GM18867 (cell line): ENCODE measurements around the gene HS6ST1.

Experiments
- ATAC-seq: cut with Tn5 transposase; IDR thresholded peaks from one replicate; pipeline ENCODE4 v1.9.1; 2021; ENCODE audit warnings: mild to moderate bottlenecking, moderate library complexity; ENCODE audit not compliant: unreplicated experiment

Gene HS6ST1

GRCh38 chr2:128250229-128251025, 68.2 kb downstream of the HS6ST1 start:
- no peak for ATAC-seq

DNA sequence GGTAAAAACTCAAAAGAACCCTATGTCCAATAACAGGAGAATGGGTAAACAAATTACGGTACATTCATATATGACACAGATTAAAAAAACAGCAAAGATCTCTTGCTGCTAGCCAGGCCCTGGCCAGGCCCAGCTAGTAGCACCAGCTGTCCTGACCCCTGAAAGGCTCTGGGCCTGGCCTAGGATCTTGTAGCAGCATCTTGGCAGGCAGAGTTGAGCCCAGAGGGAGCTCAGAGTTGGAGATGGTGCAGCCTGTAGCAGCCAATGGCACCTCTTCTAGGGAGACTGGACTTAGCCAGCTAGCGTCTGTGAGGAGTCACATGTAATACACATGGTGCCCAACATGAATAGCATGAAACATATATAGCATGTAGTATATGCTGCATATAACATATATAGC, 69.1 kb downstream of the HS6ST1 start:
- no peak for ATAC-seq

DNA sequence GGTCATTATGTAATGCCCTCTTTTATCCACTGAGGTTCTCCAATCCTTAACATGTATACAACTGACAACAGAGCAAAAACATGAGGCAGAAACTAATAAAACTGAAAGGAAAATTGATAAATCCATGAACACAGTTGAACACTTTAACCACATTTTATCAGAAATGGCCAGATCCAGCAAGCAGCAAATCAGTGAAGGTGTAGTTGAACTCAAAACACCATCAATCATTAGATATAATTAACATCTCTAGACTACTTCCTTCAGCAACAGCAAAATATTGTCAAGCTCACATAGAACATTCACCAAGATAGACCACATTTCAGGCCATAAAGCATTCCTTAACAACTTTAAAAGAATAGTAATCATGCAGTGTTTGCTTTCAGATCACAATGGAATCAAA, 72.9 kb downstream of the HS6ST1 start:
- no peak for ATAC-seq

DNA sequence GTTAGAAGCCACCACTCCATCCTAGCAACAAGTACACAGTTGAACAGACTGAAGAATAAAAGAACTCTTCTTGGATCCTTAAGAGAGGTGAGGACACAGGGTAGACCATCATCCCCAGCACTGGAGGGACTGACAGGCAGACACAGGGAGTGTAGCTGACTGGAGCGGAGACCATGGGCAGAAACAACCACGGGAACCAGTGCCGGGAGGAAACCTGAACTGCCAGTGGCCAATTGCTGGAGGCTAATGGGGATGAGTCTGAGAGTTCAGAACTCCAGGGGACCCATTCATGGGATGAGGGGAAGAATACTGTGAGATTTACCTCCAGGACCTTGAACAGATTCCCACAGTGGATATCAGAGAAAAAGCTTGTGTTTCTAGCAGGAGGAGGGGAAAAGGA, 76.8 kb downstream of the HS6ST1 start:
- ATAC-seq = no peak

GRCh38 chr2:128237911-128238697, 80.6 kb downstream of the HS6ST1 start:
- no peak for ATAC-seq

DNA sequence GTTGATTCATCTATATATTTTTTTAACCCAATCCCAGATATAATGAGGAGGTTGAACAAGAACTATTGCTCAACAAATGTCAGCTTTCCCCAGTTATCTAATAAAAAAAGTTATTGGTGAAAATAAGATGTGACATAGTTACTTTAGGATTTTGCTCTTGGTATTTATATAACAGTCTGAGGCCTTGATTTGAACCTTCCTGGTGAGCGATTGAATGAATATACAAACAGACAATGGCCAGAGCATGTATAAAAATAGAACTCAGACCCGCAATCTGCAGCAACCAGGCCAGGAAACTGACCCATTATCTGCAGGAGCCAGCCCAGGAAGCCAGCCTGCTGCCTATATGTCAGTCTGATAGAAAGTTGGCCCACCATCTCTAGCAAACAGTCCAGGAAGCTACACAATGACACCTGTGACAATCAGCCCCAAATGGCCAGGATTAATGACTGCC, 81.6 kb downstream of the HS6ST1 start:
- no peak for ATAC-seq

DNA sequence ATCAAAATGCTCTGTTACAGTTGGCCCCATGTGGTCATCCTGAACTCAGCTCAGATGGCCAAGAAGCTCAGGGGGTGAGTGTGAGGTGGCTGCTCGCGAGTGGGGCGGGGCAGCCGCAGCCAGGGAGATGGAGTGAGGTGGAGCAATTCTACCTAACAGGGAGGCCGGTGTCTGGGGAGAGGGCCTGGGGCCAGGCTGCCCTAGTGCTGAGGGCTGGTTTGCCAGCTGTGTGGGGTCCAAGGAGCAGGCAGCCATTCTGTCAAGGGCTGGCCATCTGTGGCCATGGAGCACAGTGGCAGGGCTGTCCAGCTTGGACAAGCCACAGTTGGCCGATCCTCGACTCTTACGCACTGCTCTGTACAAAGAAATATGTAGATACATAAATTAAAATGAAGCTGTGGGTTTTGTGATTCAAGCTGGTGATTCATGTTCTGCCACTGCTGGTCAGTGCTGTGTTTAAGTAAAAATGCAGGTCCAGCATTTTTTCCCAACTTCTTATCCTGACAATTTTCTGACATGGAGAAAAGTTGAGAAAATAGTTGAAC, 82.1 kb downstream of the HS6ST1 start:
- ATAC-seq = no peak

- no peak for ATAC-seq
Observed at GRCh38 chr2:128235581-128235980, 83.1 kb downstream of the HS6ST1 start.

GRCh38 chr2:128234613-128235012, 84.1 kb downstream of the HS6ST1 start:
- no peak for ATAC-seq

DNA sequence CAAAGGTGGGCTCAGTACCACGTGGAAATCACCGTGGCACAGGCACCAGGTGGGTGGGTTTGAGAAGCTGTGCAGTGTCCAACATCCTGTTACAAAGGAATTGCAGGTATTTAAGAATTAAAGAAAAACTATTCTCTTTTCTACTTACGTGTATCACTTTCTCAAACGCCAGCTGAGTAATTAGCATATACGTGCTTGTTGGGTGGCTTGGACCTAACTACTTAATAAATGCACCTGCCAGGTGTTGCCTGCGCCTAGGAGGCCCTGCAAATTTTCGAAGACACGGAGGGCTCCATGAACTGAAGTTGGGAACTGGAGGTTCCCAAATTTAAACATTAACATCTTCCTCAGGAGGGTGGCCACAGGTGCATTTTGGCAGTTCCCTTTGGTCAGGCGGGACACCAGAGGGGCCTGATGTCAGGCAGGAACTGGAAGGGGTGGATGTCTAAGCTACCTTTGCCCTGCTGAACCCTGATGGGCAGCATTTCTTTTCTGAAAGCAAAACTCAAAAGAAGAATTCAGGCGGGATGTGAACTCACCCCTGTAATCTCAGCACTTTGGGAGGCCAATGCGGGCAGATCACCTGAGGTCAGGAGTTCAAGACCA, 84.8 kb downstream of the HS6ST1 start:
- peak; percentile 7 for ATAC-seq

- ATAC-seq = peak; percentile 99
Observed at GRCh38 chr2:128232965-128233789, 85.5 kb downstream of the HS6ST1 start.

DNA sequence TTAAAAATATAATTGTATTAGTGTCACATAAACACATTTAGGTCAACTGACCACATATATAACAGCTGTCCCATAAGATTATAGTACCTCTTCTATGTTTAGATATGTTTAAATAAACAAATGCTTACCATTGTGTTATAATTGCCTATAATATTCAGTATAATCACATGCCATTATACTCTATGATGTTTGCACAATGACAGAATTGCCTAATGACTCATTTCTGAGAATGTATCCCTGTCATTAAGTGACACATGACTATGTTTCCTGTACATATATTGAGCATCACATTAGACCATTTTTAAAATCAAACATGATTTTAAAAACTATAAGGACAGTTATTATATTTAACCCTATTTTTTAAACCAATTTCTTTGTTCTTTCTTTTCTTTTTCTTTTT, 89.8 kb downstream of the HS6ST1 start:
- ATAC-seq = no peak

DNA sequence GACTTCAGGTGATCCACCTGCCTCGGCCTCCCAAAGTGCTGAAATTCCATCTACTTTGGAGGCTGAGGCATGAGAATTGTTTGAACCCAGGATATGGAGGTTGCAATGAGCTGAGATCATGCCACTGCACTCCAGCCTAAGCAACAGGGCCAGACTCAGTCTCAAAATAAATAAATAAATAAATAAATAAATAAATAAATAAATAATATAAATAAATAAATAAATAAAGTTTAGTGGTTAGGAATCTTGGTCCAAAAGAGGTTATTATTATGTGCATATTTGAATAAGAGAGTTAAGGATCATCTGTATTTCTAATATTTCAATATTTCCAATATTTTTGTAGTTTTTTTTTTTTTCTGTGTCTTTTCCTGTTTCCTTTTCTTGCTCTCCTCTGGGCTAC, 90.8 kb downstream of the HS6ST1 start:
- ATAC-seq = no peak

- no peak for ATAC-seq
Observed at GRCh38 chr2:128219891-128220290, 98.8 kb downstream of the HS6ST1 start.

DNA sequence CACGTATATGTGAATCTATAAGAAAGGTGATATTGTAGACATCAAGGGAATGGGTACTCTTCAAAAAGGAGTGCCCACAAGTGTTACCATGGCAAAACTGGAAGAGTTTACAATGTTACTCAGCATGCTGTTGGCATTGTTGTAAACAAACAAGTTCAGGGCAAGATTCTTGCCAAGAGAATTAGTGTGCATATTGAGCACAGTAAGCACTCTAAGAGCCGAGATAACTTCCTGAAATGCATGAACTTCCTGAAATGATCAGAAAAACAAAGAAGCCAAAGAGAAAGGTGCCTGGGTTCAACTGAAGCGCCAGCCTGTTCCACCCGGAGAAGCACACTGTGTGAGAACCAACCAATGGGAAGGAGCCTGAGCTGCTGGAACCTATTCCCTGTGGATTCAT, 101.0 kb downstream of the HS6ST1 start:
- ATAC-seq = no peak

DNA sequence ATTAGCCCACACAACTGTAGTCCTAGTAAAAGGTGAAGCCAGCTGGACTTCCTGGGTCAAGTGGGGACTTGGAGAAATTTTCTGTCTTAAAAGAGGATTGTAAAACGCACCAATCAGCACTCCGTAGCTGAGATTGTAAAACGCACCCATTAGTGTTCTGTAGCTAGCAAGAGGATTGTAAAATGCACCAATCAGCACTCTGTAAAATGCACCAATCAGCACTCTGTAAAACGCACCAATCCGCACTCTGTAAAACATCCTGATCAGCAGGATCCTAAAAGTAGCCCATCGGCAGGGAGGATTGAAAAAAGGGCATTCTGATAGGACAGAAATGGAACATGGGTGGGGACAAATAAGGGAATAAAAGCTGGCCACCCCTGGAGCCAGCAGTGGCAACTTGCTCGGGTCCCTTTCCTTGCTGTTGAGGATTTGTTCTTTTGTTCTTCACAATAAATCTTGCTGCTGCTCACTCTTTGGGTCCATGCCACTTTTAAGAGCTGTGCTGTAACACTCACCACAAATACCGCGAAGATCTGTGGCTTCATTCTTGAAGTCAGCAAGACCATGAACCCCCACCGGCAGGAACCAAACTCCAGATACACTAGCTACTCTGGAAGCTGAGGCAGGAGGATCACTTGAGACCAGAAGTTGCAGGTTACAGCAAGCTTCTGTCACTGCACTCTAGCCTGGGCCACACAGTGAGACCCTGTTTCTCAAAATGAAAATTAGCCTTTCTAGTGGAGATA, 102.6 kb downstream of the HS6ST1 start:
- no peak for ATAC-seq
